CD4-positive, alpha-beta T cell treated with Interleukin-6 at 100 ng/mL for 8 hours (primary cell): Measurements from ENCODE around the gene SLC38A4.
"Not testable (repeated sequence)": the region's sequence is repeated elsewhere in the genome, so short reads cannot be mapped to it uniquely, and the experiment has no call there.

Experiments
- DNase-seq: peaks from one replicate; pipeline ENCODE4 v3.0.0-alpha.2; 2020; ENCODE audit warnings: mixed read lengths, low spot score

Gene SLC38A4

DNA sequence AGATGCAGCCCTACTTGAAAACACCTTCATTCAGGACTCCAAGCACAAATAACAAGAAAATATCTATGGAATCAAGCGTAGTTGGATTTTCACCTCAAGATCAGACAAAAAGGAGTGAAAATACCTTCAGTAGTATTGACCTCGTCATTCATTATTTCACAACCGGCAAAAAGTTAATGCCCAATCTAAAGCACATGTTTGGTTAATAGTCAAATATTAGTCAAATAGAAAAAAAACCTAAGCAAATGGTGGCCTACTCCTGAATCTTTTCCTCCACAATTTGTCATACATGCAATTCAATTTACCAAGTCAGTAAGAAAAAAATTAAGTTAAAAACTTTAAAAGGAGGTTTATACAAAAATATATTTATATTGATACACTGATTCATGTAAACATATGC lies 50.0 kb downstream of the SLC38A4 start:
- DNase-seq = no peak

DNA sequence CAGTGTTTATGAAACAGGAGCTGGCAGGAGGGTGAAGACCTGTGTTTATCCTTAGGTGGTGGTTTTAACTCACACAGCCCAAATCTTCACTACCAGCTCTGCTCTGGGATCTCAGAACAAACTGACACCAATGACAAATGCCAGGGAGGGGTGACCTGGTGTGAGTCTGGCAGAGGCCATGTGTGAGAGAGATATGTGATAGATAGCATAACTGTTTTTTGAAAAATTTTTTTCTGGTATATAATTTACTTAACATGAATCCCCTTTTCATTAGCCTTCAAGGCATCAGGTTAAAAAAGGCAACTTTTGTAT lies 51.5 kb downstream of the SLC38A4 start:
- DNase-seq = no peak

DNA sequence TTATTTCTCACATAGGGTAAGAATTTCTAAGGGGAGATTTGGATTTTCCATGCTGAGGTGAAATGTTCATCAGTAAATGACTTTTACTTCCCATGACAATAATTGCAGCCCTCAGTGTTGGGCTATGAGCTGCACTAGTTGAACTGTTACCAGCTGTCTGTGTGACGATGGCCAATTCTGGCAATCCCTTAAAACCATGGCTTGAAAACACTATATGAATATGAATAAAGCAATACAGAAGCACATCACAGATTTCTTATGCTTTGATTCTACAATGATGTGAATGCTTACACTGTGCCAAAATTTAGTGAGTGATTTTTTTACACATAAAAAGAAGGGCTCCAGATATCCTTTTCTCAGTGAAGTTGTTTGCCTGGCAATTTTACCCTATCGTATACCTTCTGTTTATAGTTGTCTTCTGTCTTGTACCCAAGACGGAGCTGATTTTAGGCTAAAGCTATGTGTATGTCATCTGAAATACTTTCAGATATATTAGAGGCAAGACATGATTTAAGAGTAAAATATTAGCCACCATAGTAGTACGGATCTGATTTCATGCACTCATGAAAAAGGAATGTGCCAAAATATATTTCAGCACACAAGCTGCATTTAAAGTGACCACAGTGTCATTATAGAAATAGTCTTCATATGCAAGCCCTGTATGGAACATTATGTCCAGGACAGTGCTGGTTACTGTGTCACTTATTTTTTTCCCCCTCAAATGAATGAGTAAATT lies 52.0 kb downstream of the SLC38A4 start:
- no peak for DNase-seq

GRCh38 chr12:46771268-46771827 lies 54.4 kb downstream of the SLC38A4 start:
- DNase-seq = no peak

DNA sequence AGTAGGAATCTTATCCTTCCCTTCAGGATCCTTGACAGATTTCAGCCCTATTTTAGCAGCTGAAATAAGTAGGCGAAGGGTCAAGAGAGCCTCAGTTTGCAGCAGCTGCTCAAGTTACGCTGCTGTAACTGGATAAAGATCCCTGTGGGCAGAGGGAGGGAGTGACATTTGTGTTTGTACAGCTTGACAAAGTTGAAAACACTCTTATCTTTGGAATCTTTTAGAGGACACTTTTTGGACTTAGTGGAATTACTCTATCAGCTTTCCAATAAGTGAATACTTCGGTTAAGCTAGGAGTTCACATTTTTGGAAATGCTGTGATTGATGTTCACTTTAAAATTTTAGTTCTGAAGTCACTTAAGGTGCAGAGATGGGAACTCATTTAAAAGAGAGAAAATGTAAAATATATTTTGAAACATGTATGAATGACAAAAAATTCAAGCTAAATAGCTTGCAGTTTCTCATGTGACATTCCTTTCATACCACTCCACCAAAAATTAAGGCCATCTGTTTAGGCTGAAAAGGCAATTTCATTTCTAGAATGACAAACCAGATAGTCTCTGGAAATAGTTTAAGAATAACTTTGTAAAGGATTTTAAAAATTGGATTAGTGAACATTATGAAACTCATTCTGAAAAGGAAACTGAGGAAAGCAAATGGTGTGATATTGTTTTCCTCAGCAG lies 55.2 kb downstream of the SLC38A4 start:
- DNase-seq = no peak

- no peak for DNase-seq
Observed at GRCh38 chr12:46764005-46764404, 61.8 kb downstream of the SLC38A4 start.

GRCh38 chr12:46763230-46763629 lies 62.6 kb downstream of the SLC38A4 start:
- no peak for DNase-seq

DNA sequence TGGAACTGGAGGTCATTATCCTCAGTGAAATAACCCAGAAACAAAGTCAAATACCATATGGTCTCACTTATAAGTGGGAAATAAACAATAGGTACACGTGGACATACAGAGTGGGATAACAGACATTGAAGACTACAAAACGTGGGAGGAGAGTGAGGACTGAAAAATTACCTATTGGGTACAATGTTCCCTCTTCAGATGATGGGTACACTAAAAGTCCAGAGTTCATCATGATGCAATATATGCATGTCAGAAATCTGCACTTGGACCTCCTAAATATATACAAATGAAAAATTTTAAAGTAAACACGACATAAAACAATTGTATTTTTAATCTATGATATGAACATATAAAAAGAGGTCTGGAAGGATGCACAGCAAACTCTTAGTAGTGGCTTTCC lies 71.2 kb downstream of the SLC38A4 start:
- DNase-seq = no peak

- no peak for DNase-seq
Observed at GRCh38 chr12:46752396-46752795, 73.4 kb downstream of the SLC38A4 start.

- no peak for DNase-seq
Observed at GRCh38 chr12:46751173-46751572, 74.6 kb downstream of the SLC38A4 start.

GRCh38 chr12:46749322-46749721 lies 76.5 kb downstream of the SLC38A4 start:
- no peak for DNase-seq

DNA sequence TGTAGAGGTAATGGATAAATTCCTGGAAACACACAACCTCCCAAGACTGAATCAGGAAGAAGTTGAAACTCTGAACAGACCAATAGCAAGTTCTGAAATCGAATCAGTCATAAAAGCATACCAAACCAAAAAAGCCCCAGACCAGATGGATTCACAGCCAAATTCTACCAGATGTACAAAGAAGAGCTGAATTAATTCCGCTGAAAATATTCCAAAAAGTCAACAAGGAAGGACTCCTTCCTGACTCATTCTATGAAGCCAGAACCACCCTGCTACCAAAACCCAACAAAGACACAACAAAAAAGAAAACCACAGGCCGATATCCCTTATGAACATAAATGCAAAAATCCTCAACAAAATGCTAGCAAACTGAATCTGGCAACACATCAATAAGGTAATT lies 81.5 kb downstream of the SLC38A4 start:
- DNase-seq = no peak

- no peak for DNase-seq
Observed at GRCh38 chr12:46743456-46743855, 82.3 kb downstream of the SLC38A4 start.

- DNase-seq = not testable (repeated sequence)
Observed at GRCh38 chr12:46742271-46742670, 83.5 kb downstream of the SLC38A4 start.

DNA sequence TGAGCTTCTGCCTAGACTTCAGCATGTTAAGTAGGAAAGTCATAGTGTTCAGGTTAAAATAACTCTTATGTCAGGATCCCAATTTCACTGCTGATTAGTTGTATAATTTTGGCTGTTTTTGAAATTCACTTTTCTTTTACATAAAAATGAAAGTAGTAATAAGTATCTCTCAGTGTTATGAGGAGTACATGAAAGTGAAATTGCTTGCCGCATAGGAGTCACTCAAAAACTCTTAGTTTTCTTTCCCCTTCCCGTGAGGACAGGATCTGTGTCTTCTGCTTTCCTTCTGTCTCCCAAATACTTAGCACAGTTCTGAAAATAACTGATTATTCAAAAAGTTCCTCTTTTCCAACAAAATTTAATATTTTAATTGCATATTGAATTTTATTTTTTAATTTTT lies 100.5 kb downstream of the SLC38A4 start:
- DNase-seq = no peak

DNA sequence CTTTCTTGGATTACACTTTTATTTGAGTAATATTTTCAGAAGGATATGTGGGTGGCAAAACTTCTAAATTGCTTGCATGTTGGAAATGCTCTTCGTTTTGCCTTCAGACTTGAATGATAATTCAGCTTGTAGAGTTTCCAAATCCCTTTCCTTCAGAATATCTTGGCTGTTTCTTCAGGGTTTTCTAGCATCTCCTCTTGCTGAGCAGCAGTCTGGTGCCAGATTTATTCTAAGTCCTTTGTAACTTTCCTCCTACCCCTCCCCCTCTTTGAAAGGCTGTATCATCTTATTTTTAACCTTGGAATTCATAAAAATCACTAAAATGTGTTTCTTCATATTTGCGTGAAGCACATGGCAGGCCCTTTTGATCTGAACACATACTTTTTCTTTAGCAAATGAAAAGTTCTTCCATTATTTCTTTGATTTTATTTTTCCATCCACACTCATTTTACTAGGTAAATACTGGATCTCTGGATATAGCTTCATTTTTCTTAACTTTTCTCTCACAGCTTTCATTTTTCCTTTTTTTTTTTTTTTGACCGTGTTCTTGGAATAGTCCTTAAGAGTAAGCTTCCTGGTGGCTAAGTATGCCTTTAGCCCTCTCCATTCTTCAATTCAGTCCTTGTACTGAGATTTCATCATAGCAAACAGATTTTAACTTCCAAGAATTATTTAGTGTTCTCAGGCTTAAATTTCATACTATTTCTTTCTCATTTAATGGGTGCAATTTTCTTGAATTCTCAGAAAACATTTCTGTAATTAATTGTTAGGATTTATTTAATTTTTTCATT lies 102.0 kb downstream of the SLC38A4 start:
- no peak for DNase-seq

DNA sequence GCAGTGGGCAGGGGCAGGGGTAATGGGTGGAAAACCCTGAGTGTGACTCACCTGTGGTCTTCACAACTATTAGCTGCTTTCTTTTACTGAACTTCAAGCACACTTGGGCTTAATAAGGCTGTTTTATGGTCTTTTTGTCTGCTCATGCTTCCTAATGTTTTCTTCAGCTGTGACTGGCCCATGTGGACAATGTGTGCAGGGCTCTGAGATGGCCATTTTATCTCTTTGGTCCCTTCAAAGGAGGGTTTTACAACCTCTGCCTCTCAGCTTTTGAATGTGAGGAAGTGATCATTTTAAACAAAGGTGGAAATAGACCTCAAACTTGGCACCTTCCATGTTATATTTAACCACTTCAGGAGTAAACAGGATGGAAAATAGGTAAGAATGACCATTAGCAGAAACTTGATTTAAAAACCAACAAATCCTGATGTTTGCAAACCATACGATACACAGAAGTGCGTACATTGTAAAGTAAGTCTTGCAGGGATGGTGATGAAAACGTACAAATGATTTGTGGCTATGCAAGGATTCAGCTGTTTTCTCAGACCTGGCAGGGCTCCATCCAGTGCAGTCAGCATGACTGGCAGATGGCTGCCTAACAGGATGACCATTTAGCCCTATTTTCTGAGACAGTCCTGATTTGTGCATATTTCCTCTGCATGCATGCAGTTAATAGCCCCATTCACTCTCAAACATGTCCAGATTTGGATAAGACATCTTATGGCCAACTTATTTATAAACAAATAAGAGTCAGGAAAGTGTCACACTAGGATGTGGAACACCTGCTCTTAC lies 103.2 kb downstream of the SLC38A4 start:
- DNase-seq = no peak

GRCh38 chr12:46718495-46718894 lies 107.3 kb downstream of the SLC38A4 start:
- no peak for DNase-seq

DNA sequence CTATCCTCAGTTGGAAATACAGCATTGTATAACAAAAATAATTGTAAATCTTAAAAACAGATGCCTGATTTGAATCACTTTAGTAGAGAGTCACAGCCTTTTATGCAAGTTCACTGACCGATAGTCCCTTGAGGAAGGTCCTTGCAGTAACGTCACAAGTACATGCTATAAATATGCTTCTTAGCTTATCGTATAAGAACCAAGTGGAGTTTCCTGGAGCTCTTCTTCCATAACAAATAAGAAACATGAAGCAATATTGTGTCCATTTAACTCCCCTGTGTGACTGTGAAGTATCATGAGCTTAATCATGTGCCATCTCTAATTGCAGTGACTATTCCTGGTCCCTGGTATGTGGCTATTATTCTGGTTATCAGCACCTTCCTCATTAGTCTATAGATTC lies 107.9 kb downstream of the SLC38A4 start:
- no peak for DNase-seq

DNA sequence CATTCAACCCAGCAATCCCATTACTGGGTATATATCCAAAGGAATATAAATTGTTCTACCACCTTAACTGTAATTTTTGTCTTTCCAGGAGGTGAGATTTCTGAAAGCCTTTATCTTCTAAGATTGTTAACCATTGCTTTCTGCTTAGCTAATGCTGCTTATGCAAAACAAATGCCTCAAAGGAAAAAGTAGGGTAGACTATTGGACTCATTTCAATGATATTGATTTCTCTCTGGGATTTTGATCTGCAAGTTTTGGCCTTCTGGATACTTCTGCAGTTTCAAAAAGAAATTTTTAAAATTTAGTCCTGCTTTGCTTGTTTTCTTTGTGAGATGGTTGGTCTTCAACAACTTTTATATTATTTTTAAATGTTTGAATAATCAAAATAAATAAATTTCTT lies 108.6 kb downstream of the SLC38A4 start:
- DNase-seq = no peak
